A549 (cell line): ENCODE measurements around the gene TUBGCP6. TPM values are rescaled to one million over a fixed set of nuclear protein-coding genes. Genes with fewer than 3 reads are reported as not detected.

Source experiments
- ATAC-seq, 2 experiments: fragments of 200-7000 bp in 1 of 2; fragments of >200 bp in 1 of 2; cut with Nextera tagmentation in 1 of 2; cut with Tn5 transposase in 1 of 2; 3 replicates each; pipeline versions ENCODE4 v1.8.0 to v1.9.1; 2018 to 2020; ENCODE audit warnings: mild to moderate bottlenecking in 1 of 2, moderate library complexity in 1 of 2
- CTCF ChIA-PET: fragments of 300-600 bp; sonication (Branson Sonifier 250); formaldehyde crosslinking; extraction: SDS; loops from one replicate; lab custom pipeline; 2021; ENCODE audit warnings: antibody characterized with exemption, inconsistent platforms; lab: Yijun Ruan, JAX
- POLR2A ChIA-PET: fragments of 350-600 bp; formaldehyde crosslinking; extraction: SDS; loops from one replicate; lab custom pipeline; 2021; ENCODE audit warnings: antibody characterized with exemption, inconsistent platforms; lab: Yijun Ruan, JAX
- DNase-seq, 2 experiments: peaks; one replicate each; pipeline versions ENCODE4 v3.0.0 to v3.0.0-alpha.2; 2011 to 2016; ENCODE audit warnings: low read depth in 1 of 2, low spot score in 1 of 2
- FAIRE-seq: peaks from 2 replicates; lab custom pipeline; 2011; peaks lifted over from hg19 to GRCh38; lab: Jason Lieb, UNC
- H3K27ac ChIP-seq, 2 experiments: fragments of >200 bp; sonication (Bioruptor Twin); formaldehyde crosslinking; 3 replicates each; pipeline ENCODE4 v1.5.1; 2016 to 2017
- H3K4me1 ChIP-seq: fragments of >200 bp; sonication (Bioruptor Twin); formaldehyde crosslinking; 3 replicates; pipeline ENCODE4 v1.6.1; 2016
- H3K4me2 ChIP-seq: fragments of >200 bp; sonication (Bioruptor Twin); formaldehyde crosslinking; 3 replicates; pipeline ENCODE4 v1.6.1; 2016
- H3K4me3 ChIP-seq: fragments of >200 bp; sonication (Bioruptor Twin); formaldehyde crosslinking; 3 replicates; pipeline ENCODE4 v1.5.1; 2016
- H3K9me3 ChIP-seq: fragments of >200 bp; sonication (Bioruptor Twin); formaldehyde crosslinking; 3 replicates; pipeline ENCODE4 v1.6.1; 2016
- BHLHE40 ChIP-seq: IDR thresholded peaks from 2 replicates; pipeline ENCODE4 v1.6.1; 2012; ENCODE audit warnings: low read depth, low read length, inconsistent platforms
- CBX2 ChIP-seq: fragments of 200-600 bp; sonication (generic); IDR thresholded peaks from 2 replicates; pipeline ENCODE4 v1.6.1; 2016; ENCODE audit warnings: low read depth, mild to moderate bottlenecking, borderline replicate concordance
- ELK1 ChIP-seq: fragments of 150-350 bp; IDR thresholded peaks from 2 replicates; pipeline ENCODE4 v1.6.1; 2014; ENCODE audit warnings: low read depth, mild to moderate bottlenecking, low read length
- ESRRA ChIP-seq: fragments of 150-350 bp; IDR thresholded peaks from 2 replicates; pipeline ENCODE4 v1.6.1; 2014; ENCODE audit warnings: mild to moderate bottlenecking, low read length, borderline replicate concordance
- FOSB ChIP-seq: fragments of 250-450 bp; sonication (Bioruptor Pico); IDR thresholded peaks from 2 replicates; pipeline ENCODE4 v1.5.0; 2020; ENCODE audit warnings: mild to moderate bottlenecking, moderate library complexity
- FOXS1 ChIP-seq: fragments of 250-450 bp; sonication (Bioruptor Pico); IDR thresholded peaks from 2 replicates; pipeline ENCODE4 v1.5.0; 2020; ENCODE audit warnings: mild to moderate bottlenecking, moderate library complexity
- GATA3 ChIP-seq: IDR thresholded peaks from 2 replicates; pipeline ENCODE4 v1.6.1; 2012; ENCODE audit warnings: borderline replicate concordance
- HMGXB4 ChIP-seq: fragments of 250-450 bp; sonication (Bioruptor Pico); IDR thresholded peaks from 2 replicates; pipeline ENCODE4 v1.5.0; 2021; ENCODE audit warnings: mild to moderate bottlenecking, moderate library complexity, borderline replicate concordance
- KDM1A ChIP-seq: fragments of 200-600 bp; sonication (generic); IDR thresholded peaks from 2 replicates; pipeline ENCODE4 v1.6.1; 2016; ENCODE audit warnings: low read depth, mild to moderate bottlenecking
- KDM5A ChIP-seq: fragments of 200-600 bp; sonication (generic); IDR thresholded peaks from 2 replicates; pipeline ENCODE4 v1.6.1; 2016; ENCODE audit warnings: antibody characterized with exemption, mild to moderate bottlenecking
- MAX ChIP-seq: IDR thresholded peaks from 2 replicates; pipeline ENCODE4 v1.6.1; 2012
- NPAS2 ChIP-seq: fragments of 250-450 bp; sonication (Bioruptor Pico); IDR thresholded peaks from 2 replicates; pipeline ENCODE4 v1.8.0; 2022; ENCODE audit warnings: mild to moderate bottlenecking, moderate library complexity, borderline replicate concordance
- NR3C1 ChIP-seq: fragments of >200 bp; sonication (Bioruptor Twin); formaldehyde crosslinking; IDR thresholded peaks from 3 replicates; pipeline ENCODE4 v1.6.1; 2017
- PBX3 ChIP-seq: IDR thresholded peaks from 2 replicates; pipeline ENCODE4 v1.6.1; 2012
- RARB ChIP-seq: fragments of 250-450 bp; sonication (Bioruptor Pico); IDR thresholded peaks from 2 replicates; pipeline ENCODE4 v1.8.0; 2021; ENCODE audit warnings: mild to moderate bottlenecking, moderate library complexity
- ZFP36 ChIP-seq: fragments of 450-650 bp; IDR thresholded peaks from 2 replicates; pipeline ENCODE4 v1.6.1; 2014; ENCODE audit warnings: borderline replicate concordance; ENCODE audit not compliant: partially characterized antibody
- ZNF302 ChIP-seq: fragments of 250-450 bp; sonication (Bioruptor Pico); IDR thresholded peaks from 2 replicates; pipeline ENCODE4 v1.9.0; 2021; ENCODE audit warnings: inconsistent platforms, mild to moderate bottlenecking, moderate library complexity
- WGBS: methylation state at CpG from one replicate; pipeline ENCODE4 v1.1.6; 2017; ENCODE audit errors: missing lambda C conversion rate; 5-methylcytosine and 5-hydroxymethylcytosine counted together
- polyA plus RNA-seq, 4 experiments: library from polyadenylated mRNA; depleted of rRNA in 3 of 4; stranded (reverse); fragments of >200 nt; fragmentation: RNase III in 1 of 4; extraction: RNeasy Plus Mini Kit Qiagen cat#74134 plus additional on column Dnase treatment in 1 of 4; gene quantifications; 2 replicates in 3 of 4; 3 replicates in 1 of 4; pipeline ENCODE4 v1.2.3, GENCODE V29; 2011 to 2017
- TF ChIP-seq, protein P1 (sequence below): fragments of >200 bp; sonication (Bioruptor Twin); formaldehyde crosslinking; IDR thresholded peaks from 3 replicates; pipeline ENCODE4 v1.5.1; 2016
- TF ChIP-seq, protein P2 (sequence below): fragments of 250-450 bp; sonication (Bioruptor Pico); IDR thresholded peaks from 2 replicates; pipeline ENCODE4 v1.5.0; 2020; ENCODE audit warnings: low read depth, mild to moderate bottlenecking, moderate library complexity
- TF ChIP-seq, protein P3 (sequence below): fragments of >200 bp; sonication (Bioruptor Twin); formaldehyde crosslinking; IDR thresholded peaks from 3 replicates; pipeline ENCODE4 v1.6.1; 2016

Gene TUBGCP6
- polyA plus RNA-seq, 2 of the 4 experiments (the other 2 are of a cell fraction), result 6.5 to 14.2 TPM

DNA sequence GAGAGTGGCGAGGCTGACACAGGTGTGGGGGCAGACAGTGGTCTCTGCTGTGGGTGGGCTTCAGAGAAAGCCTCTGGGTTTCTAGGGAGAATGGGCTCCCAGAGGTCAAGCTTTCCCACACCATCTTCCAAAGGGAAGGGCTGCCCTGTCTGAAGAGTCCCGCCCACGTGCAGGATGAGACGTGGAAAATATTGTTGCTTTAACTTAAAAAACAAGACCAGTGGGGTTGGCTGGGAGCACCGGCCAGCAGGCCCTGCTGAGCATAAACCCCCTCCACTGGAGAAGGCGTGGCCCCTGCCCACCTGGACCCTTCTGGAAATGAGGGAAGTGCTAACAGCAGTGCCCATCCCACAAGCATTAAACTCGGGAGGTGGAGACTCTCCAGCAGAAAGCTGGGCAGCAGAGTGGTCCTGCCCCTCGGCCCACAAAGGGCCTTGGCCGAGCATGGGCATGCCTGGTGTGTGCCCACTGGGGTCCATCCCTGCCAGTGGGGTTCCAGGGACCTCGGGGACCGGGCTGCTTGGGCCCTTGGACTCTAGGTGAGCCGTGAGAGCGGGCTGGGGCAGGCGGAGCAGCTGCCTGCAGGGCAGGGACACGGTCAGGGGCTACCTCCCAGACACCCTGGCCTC, 28.7 kb downstream of the TUBGCP6 start:
- CTCF ChIA-PET, result interaction anchor here (0.6 to 1.9 kb wide), 6 partner anchors 14 to 73 kb away, joined by 3 to 10 read pairs (median 4); no protein-coding TSS in a partner anchor
- TF ChIP-seq ZNF302 (CRISPR knock-in tag) (no peak), RARB (no peak), CBX2 (no peak), ELK1 (no peak)
- TF ChIP-seq, protein P1, sequence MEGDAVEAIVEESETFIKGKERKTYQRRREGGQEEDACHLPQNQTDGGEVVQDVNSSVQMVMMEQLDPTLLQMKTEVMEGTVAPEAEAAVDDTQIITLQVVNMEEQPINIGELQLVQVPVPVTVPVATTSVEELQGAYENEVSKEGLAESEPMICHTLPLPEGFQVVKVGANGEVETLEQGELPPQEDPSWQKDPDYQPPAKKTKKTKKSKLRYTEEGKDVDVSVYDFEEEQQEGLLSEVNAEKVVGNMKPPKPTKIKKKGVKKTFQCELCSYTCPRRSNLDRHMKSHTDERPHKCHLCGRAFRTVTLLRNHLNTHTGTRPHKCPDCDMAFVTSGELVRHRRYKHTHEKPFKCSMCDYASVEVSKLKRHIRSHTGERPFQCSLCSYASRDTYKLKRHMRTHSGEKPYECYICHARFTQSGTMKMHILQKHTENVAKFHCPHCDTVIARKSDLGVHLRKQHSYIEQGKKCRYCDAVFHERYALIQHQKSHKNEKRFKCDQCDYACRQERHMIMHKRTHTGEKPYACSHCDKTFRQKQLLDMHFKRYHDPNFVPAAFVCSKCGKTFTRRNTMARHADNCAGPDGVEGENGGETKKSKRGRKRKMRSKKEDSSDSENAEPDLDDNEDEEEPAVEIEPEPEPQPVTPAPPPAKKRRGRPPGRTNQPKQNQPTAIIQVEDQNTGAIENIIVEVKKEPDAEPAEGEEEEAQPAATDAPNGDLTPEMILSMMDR, result no peak
- TF ChIP-seq, all 56 proteins: peak for 0
- no peaks in the 10 kb centered on the region for H3K4me1 ChIP-seq
- ATAC-seq (no peak), DNase-seq (no peak), FAIRE-seq (no peak)
- no peak overlapping the region for H3K4me3 ChIP-seq
- no peak overlapping the region for H3K4me2 ChIP-seq
- 78% methylated on average over 6 of the region's 15 CpGs for WGBS
- no peak overlapping the region for H3K27ac ChIP-seq
- H3K9me3 ChIP-seq, result no peaks in the 10 kb centered on the region
- POLR2A ChIA-PET, result no interaction called here

DNA sequence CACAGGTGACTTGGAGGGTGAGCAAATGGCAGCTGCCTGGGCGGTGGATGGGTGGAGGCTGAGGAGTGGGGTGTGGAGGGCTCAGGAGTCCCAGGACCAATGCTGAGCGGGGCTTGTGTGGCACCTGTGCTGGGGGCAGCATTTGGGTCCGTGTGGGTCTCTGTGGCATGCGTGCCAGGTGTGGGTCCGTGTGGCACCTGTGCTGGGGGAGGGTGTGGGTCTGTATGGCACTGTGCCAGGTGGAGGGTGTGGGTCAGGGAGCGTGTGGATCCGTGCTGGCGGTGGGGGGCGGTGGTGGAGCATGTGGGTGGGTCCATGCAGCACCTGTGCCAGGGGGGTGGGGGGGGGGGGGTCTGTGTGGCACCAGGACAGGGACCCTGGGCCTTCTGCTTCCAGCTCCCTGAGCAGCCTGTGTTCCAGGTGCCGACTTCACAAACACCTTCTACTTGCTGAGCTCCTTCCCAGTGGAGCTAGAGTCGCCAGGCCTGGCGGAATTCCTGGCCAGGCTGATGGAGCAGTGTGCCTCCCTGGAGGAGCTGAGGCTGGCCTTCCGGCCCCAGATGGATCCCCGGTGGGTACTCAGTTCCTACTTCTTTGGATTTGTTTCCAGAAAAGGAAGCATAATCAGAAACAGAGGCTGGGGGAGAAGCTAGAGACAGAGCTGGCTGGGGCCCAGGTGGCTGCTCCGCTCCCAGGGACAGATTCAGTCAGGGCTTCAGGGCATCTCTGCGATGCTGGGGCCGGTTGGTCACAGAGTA, 29.3 kb downstream of the TUBGCP6 start:
- FAIRE-seq (no peak), DNase-seq (no peak), ATAC-seq (no peak)
- TF ChIP-seq ZFP36 (no peak), MAX (no peak), ESRRA (no peak), FOXS1 (CRISPR knock-in tag) (no peak), BHLHE40 (no peak), NPAS2 (no peak), GATA3 (no peak), KDM5A (no peak), NR3C1 (no peak), HMGXB4 (CRISPR knock-in tag) (no peak), FOSB (no peak), PBX3 (no peak), CBX2 (no peak), KDM1A (no peak)
- TF ChIP-seq, protein P2, sequence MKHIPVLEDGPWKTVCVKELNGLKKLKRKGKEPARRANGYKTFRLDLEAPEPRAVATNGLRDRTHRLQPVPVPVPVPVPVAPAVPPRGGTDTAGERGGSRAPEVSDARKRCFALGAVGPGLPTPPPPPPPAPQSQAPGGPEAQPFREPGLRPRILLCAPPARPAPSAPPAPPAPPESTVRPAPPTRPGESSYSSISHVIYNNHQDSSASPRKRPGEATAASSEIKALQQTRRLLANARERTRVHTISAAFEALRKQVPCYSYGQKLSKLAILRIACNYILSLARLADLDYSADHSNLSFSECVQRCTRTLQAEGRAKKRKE (CRISPR knock-in tag), result no peak
- TF ChIP-seq, protein P3, sequence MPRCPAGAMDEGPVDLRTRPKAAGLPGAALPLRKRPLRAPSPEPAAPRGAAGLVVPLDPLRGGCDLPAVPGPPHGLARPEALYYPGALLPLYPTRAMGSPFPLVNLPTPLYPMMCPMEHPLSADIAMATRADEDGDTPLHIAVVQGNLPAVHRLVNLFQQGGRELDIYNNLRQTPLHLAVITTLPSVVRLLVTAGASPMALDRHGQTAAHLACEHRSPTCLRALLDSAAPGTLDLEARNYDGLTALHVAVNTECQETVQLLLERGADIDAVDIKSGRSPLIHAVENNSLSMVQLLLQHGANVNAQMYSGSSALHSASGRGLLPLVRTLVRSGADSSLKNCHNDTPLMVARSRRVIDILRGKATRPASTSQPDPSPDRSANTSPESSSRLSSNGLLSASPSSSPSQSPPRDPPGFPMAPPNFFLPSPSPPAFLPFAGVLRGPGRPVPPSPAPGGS, result no peak
- H3K4me2 ChIP-seq, result no peak overlapping the region
- no peak overlapping the region for H3K4me3 ChIP-seq
- CTCF ChIA-PET, result interaction anchor here (1.1 to 2.1 kb wide), 5 partner anchors 22 to 72 kb away, joined by 3 to 10 read pairs (median 4); no protein-coding TSS in a partner anchor
- H3K4me1 ChIP-seq, result no peaks in the 10 kb centered on the region
- WGBS, result 89% methylated on average over 8 of the region's 17 CpGs
- no peak overlapping the region for H3K27ac ChIP-seq
- POLR2A ChIA-PET, result no interaction called here
- H3K9me3 ChIP-seq, result no peaks in the 10 kb centered on the region
